HG02571 (cell line): ENCODE data around the gene CPPED1.

Experiments
- ATAC-seq: cut with Tn5 transposase; IDR thresholded peaks from one replicate; pipeline ENCODE4 v1.9.1; 2021; ENCODE audit warnings: mild to moderate bottlenecking, moderate library complexity; ENCODE audit not compliant: unreplicated experiment

Gene CPPED1

GRCh38 chr16:12742741-12743140, 60.9 kb downstream of the CPPED1 start:
- ATAC-seq: no peak

- no peak for ATAC-seq
These were observed 62.6 kb downstream of the CPPED1 start for GRCh38 chr16:12740986-12741610.

GRCh38 chr16:12739738-12740137, 63.9 kb downstream of the CPPED1 start:
- ATAC-seq: no peak

GRCh38 chr16:12737563-12737962, 66.1 kb downstream of the CPPED1 start:
- no peak for ATAC-seq

GRCh38 chr16:12735805-12736204, 67.9 kb downstream of the CPPED1 start:
- ATAC-seq: no peak

GRCh38 chr16:12732600-12732999, 71.1 kb downstream of the CPPED1 start:
- ATAC-seq: no peak

- ATAC-seq: no peak
These were observed 74.2 kb downstream of the CPPED1 start for GRCh38 chr16:12729448-12729847.

- no peak for ATAC-seq
These were observed 75.2 kb downstream of the CPPED1 start for GRCh38 chr16:12728469-12728868.

GRCh38 chr16:12724226-12724625, 79.5 kb downstream of the CPPED1 start:
- ATAC-seq: no peak

- ATAC-seq: no peak
These were observed 80.0 kb downstream of the CPPED1 start for GRCh38 chr16:12723681-12724080.

GRCh38 chr16:12721841-12722421, 81.8 kb downstream of the CPPED1 start:
- ATAC-seq: no peak

GRCh38 chr16:12719972-12720371, 83.7 kb downstream of the CPPED1 start:
- no peak for ATAC-seq

- no peak for ATAC-seq
These were observed 87.0 kb downstream of the CPPED1 start for GRCh38 chr16:12716658-12717057.

GRCh38 chr16:12709807-12710206, 93.9 kb downstream of the CPPED1 start:
- ATAC-seq: no peak

- no peak for ATAC-seq
These were observed 95.4 kb downstream of the CPPED1 start for GRCh38 chr16:12708266-12708665.

GRCh38 chr16:12706628-12707027, 97.1 kb downstream of the CPPED1 start:
- ATAC-seq: no peak

GRCh38 chr16:12704492-12705111, 99.1 kb downstream of the CPPED1 start:
- ATAC-seq: no peak

GRCh38 chr16:12703935-12704334, 99.8 kb downstream of the CPPED1 start:
- no peak for ATAC-seq

GRCh38 chr16:12700161-12700560, 103.5 kb downstream of the CPPED1 start:
- no peak for ATAC-seq

- ATAC-seq: no peak
These were observed 104.5 kb downstream of the CPPED1 start for GRCh38 chr16:12699161-12699560.

- ATAC-seq: no peak
These were observed 106.2 kb downstream of the CPPED1 start for GRCh38 chr16:12697437-12697836.

- no peak for ATAC-seq
These were observed 108.2 kb downstream of the CPPED1 start for GRCh38 chr16:12695454-12695853.
